ENCODE measurements around the gene SUCLG2. TPM values are rescaled to one million over a fixed set of nuclear protein-coding genes. Genes with fewer than 3 reads are reported as not detected.

Gene SUCLG2
- total and polyA plus RNA-seq, 2 of the 4 experiments (the other 2 are of a cell fraction), result 26.8 to 34.6 TPM

DNA sequence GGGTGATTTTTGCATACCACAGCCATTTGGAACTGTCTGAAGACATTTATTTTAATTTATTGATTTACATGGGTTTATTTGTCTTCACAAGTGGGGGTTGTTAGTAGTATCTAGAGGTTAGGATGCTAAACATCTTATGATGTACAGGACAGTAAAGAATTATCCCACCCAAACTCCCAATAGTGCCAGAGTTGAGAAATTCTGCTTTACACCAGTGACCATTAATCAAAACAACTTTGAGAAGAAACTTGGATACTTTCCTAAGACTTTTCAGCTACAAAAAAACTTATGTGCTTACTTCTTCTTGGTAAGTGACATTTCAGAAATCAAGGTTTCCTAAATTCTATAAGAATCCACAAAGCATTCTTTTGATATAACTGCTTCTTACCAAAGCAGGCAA, 156.7 kb downstream of the SUCLG2 start:
- Histone ChIP-seq H3K9me3 (ENCODE audit: control insufficient read depth, insufficient read depth, low read length) (no peaks in the 10 kb centered on the region), H4K91ac (ENCODE audit: insufficient read depth, low read depth, low read length) (no peak overlapping the region), H3K9me1 (ENCODE audit: insufficient read depth, low read length) (no peaks in the 10 kb centered on the region), H2AFZ (replicated peaks; ENCODE audit: low read length, poor library complexity) (no peak overlapping the region), H4K5ac (ENCODE audit: low read depth, low read length) (no peak overlapping the region), H3K79me1 (ENCODE audit: low read depth in 1 of 2, low read length in 2 of 2) (no peaks in the 10 kb centered on the region; a peak in 1 of 4 replicates), H2BK15ac (ENCODE audit: low read depth, low read length) (no peak overlapping the region), H3K4me3 (ENCODE audit: insufficient read depth, low read depth, low read length) (no peak overlapping the region), H3K36me3 (ENCODE audit: control insufficient read depth, insufficient read depth, low read length) (peaks cover 2% of the 10 kb centered on the region; the same call in 1 of the 2 replicates), H2AK5ac (ENCODE audit: low read depth, low read length) (no peak overlapping the region), H3K14ac (replicated peaks; ENCODE audit: low read depth, low read length) (no peak overlapping the region), H2BK120ac (ENCODE audit: low read depth, low read length) (no peak overlapping the region), H3K4ac (ENCODE audit: low read depth, low read length) (no peak overlapping the region), H3K56ac (ENCODE audit: extremely low read depth, insufficient read depth, low read length) (no peak overlapping the region), H3K9ac (ENCODE audit: low read depth, low read length) (no peak overlapping the region), H4K20me1 (ENCODE audit: insufficient read depth, low read length) (no peaks in the 10 kb centered on the region), H2AK9ac (replicated peaks; ENCODE audit: low read depth, low read length, poor library complexity) (no peak overlapping the region), H3K4me1 (ENCODE audit: control insufficient read depth, insufficient read depth, low read length) (no peaks in the 10 kb centered on the region), H3K27me3 (ENCODE audit: control insufficient read depth, insufficient read depth, low read length) (no peaks in the 10 kb centered on the region), H3K27ac (ENCODE audit: insufficient read depth, low read length) (no peak overlapping the region), H3K4me2 (ENCODE audit: low read depth, low read length) (no peak overlapping the region), H4K8ac (ENCODE audit: low read depth in 2 of 2, low read length in 2 of 2) (no peak overlapping the region), H2BK5ac (ENCODE audit: low read depth, low read length, poor library complexity, severe bottlenecking) (no peak overlapping the region), H3K23ac (ENCODE audit: low read depth, low read length) (no peak overlapping the region), H2BK20ac (ENCODE audit: low read depth, low read length) (no peak overlapping the region), H3K18ac (ENCODE audit: low read depth, low read length) (no peak overlapping the region)
- intact Hi-C loops (cut with micrococcal nuclease) (no loop called here), in situ Hi-C loops (cut with MboI; ENCODE audit: low sequenced_read_pairs) (no loop called here), dilution Hi-C loops (cut with HindIII; ENCODE audit: low sequenced_read_pairs, unreplicated experiment) (no loop called here)
- CTCF ChIA-PET, result interaction anchor here (0.8 kb wide), 1 partner anchor 125 kb away, joined by 3 read pairs; no protein-coding TSS in a partner anchor
- POLR2A ChIA-PET (ENCODE audit: unreplicated experiment), result no interaction called here
- TF ChIP-seq, protein P1, sequence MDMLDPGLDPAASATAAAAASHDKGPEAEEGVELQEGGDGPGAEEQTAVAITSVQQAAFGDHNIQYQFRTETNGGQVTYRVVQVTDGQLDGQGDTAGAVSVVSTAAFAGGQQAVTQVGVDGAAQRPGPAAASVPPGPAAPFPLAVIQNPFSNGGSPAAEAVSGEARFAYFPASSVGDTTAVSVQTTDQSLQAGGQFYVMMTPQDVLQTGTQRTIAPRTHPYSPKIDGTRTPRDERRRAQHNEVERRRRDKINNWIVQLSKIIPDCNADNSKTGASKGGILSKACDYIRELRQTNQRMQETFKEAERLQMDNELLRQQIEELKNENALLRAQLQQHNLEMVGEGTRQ (IDR thresholded peaks at IDR 0.05; ENCODE audit: low read depth, low read length), result no peak
- ATAC-seq (ENCODE audit: low read depth) (no peak), DNase-seq (no peak)
- no TSS peak for BruUV-seq (replicated peaks)

All from IMR-90 (cell line).